ENCODE results near the gene ARMH3.

DNA sequence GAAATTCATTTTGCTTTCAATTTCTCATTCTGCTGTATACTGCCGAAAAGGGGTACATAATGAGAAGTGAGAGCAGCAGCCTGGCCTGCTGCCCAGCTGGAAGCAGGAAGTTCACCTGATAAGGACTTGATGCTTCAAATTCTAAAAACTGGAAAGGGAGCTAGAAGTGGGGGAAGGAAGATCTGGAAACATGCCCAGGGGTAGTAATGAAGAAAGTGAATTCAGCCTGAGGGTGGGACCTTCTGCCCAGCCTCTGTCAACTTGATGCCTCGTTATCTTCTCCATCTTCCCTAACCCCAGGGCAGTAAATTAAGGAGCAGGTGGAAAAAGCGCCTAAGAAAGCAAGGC is 69.4 kb downstream of the ARMH3 start:
- TF ChIP-seq, protein P1, sequence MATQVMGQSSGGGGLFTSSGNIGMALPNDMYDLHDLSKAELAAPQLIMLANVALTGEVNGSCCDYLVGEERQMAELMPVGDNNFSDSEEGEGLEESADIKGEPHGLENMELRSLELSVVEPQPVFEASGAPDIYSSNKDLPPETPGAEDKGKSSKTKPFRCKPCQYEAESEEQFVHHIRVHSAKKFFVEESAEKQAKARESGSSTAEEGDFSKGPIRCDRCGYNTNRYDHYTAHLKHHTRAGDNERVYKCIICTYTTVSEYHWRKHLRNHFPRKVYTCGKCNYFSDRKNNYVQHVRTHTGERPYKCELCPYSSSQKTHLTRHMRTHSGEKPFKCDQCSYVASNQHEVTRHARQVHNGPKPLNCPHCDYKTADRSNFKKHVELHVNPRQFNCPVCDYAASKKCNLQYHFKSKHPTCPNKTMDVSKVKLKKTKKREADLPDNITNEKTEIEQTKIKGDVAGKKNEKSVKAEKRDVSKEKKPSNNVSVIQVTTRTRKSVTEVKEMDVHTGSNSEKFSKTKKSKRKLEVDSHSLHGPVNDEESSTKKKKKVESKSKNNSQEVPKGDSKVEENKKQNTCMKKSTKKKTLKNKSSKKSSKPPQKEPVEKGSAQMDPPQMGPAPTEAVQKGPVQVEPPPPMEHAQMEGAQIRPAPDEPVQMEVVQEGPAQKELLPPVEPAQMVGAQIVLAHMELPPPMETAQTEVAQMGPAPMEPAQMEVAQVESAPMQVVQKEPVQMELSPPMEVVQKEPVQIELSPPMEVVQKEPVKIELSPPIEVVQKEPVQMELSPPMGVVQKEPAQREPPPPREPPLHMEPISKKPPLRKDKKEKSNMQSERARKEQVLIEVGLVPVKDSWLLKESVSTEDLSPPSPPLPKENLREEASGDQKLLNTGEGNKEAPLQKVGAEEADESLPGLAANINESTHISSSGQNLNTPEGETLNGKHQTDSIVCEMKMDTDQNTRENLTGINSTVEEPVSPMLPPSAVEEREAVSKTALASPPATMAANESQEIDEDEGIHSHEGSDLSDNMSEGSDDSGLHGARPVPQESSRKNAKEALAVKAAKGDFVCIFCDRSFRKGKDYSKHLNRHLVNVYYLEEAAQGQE (IDR thresholded peaks at IDR 0.05; ENCODE audit: insufficient read depth in 1 of 2, low read depth in 2 of 2, low read length in 1 of 2) = no peak
- TF ChIP-seq, protein P2, sequence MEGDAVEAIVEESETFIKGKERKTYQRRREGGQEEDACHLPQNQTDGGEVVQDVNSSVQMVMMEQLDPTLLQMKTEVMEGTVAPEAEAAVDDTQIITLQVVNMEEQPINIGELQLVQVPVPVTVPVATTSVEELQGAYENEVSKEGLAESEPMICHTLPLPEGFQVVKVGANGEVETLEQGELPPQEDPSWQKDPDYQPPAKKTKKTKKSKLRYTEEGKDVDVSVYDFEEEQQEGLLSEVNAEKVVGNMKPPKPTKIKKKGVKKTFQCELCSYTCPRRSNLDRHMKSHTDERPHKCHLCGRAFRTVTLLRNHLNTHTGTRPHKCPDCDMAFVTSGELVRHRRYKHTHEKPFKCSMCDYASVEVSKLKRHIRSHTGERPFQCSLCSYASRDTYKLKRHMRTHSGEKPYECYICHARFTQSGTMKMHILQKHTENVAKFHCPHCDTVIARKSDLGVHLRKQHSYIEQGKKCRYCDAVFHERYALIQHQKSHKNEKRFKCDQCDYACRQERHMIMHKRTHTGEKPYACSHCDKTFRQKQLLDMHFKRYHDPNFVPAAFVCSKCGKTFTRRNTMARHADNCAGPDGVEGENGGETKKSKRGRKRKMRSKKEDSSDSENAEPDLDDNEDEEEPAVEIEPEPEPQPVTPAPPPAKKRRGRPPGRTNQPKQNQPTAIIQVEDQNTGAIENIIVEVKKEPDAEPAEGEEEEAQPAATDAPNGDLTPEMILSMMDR (IDR thresholded peaks at IDR 0.05) = no peak
- TF ChIP-seq POLR2AphosphoS5 (IDR thresholded peaks at IDR 0.05; ENCODE audit: low read depth, low read length) (no peak), SIN3A (IDR thresholded peaks at IDR 0.05; ENCODE audit: borderline replicate concordance, insufficient read depth, low read depth, low read length) (no peak), TCF7L2 (IDR thresholded peaks at IDR 0.05; ENCODE audit: low read depth, low read length) (no peak)

All from Panc1 (cell line).